ENCODE measurements around the gene ULK1.
"Not testable (repeated sequence)": the region's sequence is repeated elsewhere in the genome, so short reads cannot be mapped to it uniquely, and the experiment has no call there.

The ULK1 gene

GRCh38 chr12:131946757-131947156, 52.3 kb downstream of the ULK1 start:
- FAIRE-seq = no peak

- FAIRE-seq = no peak
Measured at GRCh38 chr12:131947482-131948027, 53.1 kb downstream of the ULK1 start.

- no peak for FAIRE-seq
Measured at GRCh38 chr12:131948166-131948712, 53.8 kb downstream of the ULK1 start.

- FAIRE-seq = not testable (repeated sequence)
Measured at GRCh38 chr12:131948713-131949430, 54.5 kb downstream of the ULK1 start.

- FAIRE-seq = no peak
Measured at GRCh38 chr12:131949431-131950181, 55.2 kb downstream of the ULK1 start, which contains the start of gene EP400. Gene EP400 (plus strand): TSS chr12:131949942. CDS start chr12:131960620, 10,678 bp downstream.

GRCh38 chr12:131950182-131950913, 55.9 kb downstream of the ULK1 start:
- FAIRE-seq = no peak

- FAIRE-seq = not testable (repeated sequence)
Measured at GRCh38 chr12:131953810-131954209, 59.4 kb downstream of the ULK1 start.

GRCh38 chr12:131954460-131954859, 60.0 kb downstream of the ULK1 start:
- FAIRE-seq = not testable (repeated sequence)

- FAIRE-seq = no peak
Measured at GRCh38 chr12:131959116-131959515, 64.7 kb downstream of the ULK1 start.

- no peak for FAIRE-seq
Measured at GRCh38 chr12:131959641-131960589, 65.5 kb downstream of the ULK1 start.

- FAIRE-seq = not testable (repeated sequence)
Measured at GRCh38 chr12:131960590-131961325, 66.3 kb downstream of the ULK1 start.

- not testable (repeated sequence) for FAIRE-seq
Measured at GRCh38 chr12:131961328-131961727, 66.9 kb downstream of the ULK1 start.

GRCh38 chr12:131962069-131962468, 67.6 kb downstream of the ULK1 start:
- FAIRE-seq = no peak

- FAIRE-seq = no peak
Measured at GRCh38 chr12:131963381-131963780, 69.0 kb downstream of the ULK1 start.

GRCh38 chr12:131965073-131965472, 70.7 kb downstream of the ULK1 start:
- FAIRE-seq = no peak

GRCh38 chr12:131971226-131971625, 76.8 kb downstream of the ULK1 start:
- FAIRE-seq = no peak
